ENCODE measurements around the gene RNF13. TPM values are rescaled to one million over a fixed set of nuclear protein-coding genes. Genes with fewer than 3 reads are reported as not detected.
A peak's percentile ranks its signal among the peaks of the same experiment; 100 is the strongest.

Gene RNF13
- total RNA-seq, 3 donors from 2014 or later: 95.0 to 142 (median 114) TPM

DNA sequence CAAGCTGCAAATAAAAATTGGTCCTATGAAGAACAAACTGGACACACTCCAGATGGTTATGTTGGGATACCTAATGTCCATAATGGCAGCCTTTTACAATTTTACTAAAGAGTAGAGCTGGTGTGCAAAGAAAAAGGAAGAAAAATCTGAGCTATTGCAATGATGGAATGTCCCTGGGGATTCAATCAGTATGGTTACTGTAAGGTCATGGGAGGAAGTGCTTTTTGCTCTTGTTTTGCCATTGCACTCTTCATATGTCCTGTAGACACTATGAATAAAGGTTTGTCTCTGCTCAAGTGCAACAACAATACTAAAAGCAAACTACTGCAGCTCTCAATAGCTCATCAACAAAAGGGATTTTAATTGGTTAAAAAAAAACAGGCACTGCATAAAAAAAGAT is 152.3 kb downstream of the RNF13 start:
- intact Hi-C loops (cut with DNase I; ENCODE audit: low total_unique reads): no loop called here
- Histone ChIP-seq H3K27ac (no peak overlapping the region), H3K9me3 (no peaks in the 10 kb centered on the region), H3K27me3 (no peaks in the 10 kb centered on the region), H3K4me3 (no peak overlapping the region), H3K36me3 (no peaks in the 10 kb centered on the region), H3K4me1 (peaks cover 0 to 6% of the 10 kb centered on the region in 2 donors)
- TF ChIP-seq POLR2A (IDR thresholded peaks at IDR 0.05): no peak
- no peak for TF ChIP-seq POLR2AphosphoS5 (IDR thresholded peaks at IDR 0.05)
- TF ChIP-seq, protein P1, sequence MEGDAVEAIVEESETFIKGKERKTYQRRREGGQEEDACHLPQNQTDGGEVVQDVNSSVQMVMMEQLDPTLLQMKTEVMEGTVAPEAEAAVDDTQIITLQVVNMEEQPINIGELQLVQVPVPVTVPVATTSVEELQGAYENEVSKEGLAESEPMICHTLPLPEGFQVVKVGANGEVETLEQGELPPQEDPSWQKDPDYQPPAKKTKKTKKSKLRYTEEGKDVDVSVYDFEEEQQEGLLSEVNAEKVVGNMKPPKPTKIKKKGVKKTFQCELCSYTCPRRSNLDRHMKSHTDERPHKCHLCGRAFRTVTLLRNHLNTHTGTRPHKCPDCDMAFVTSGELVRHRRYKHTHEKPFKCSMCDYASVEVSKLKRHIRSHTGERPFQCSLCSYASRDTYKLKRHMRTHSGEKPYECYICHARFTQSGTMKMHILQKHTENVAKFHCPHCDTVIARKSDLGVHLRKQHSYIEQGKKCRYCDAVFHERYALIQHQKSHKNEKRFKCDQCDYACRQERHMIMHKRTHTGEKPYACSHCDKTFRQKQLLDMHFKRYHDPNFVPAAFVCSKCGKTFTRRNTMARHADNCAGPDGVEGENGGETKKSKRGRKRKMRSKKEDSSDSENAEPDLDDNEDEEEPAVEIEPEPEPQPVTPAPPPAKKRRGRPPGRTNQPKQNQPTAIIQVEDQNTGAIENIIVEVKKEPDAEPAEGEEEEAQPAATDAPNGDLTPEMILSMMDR (IDR thresholded peaks at IDR 0.05): no peak
- no peak for DNase-seq (ENCODE audit: low spot score in 2 of 2)

DNA sequence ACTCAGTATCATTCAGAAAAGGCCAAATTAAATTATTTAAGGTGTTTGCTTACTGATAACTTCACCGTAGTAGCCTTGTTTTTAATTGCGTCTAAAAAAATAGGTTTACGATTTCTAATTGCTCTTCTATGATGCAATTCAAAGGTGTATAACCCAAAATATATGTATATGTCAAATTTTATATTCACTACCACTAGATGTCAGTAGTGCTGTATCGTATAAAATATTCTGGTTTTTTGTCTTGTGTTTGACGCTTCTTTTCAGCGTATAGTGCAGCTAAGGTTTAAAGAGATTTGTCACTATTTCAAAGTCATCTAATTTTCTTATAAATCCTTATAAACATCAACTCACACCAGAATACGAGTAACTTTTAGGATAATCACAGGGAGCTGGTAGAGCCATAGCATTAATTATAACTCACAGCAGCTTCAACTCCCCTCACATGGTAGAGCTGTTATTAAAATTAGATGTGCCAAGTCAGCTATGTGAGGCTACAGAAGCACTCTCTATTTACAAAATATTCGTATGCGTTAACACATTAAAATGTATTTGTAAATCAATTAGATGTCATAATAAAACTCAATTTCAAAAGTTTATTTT is 154.2 kb downstream of the RNF13 start:
- H3K4me3 ChIP-seq: no peak overlapping the region
- no peak for DNase-seq (ENCODE audit: low spot score in 2 of 2)
- H3K36me3 ChIP-seq: no peaks in the 10 kb centered on the region
- intact Hi-C loops (cut with DNase I; ENCODE audit: low total_unique reads): no loop called here
- TF ChIP-seq, protein P1 (IDR thresholded peaks at IDR 0.05): peak in 2 of 3 donors; percentile 60 to 68
- TF ChIP-seq POLR2AphosphoS5 (IDR thresholded peaks at IDR 0.05): no peak
- no peak for TF ChIP-seq POLR2A (IDR thresholded peaks at IDR 0.05)
- no peak overlapping the region for H3K27ac ChIP-seq
- H3K9me3 ChIP-seq: no peaks in the 10 kb centered on the region
- H3K27me3 ChIP-seq: no peaks in the 10 kb centered on the region
- H3K4me1 ChIP-seq: peaks cover 0 to 6% of the 10 kb centered on the region in 2 donors

DNA sequence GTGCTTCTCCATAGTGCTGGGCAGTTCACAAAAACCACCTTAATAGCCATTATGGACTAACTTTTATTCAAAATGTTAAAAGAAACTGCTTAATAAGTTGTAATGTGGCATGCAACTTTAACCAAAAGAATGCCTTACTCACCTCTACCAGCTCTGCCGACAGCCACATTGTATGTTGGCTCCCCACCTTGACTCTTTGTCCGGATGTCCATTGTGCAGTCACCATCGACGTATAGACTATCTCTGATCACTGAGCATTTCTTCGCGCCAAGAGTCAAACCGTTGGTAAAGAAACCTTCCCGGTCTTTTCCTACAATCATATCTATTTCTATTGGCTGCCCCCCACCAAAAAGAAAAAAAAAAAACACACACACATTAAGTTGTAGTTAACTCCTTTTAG is 155.2 kb downstream of the RNF13 start:
- no peaks in the 10 kb centered on the region for H3K27me3 ChIP-seq
- H3K27ac ChIP-seq: no peak overlapping the region
- H3K36me3 ChIP-seq: no peaks in the 10 kb centered on the region
- peaks cover 0 to 6% of the 10 kb centered on the region in 2 donors for H3K4me1 ChIP-seq
- no peak for TF ChIP-seq POLR2AphosphoS5 (IDR thresholded peaks at IDR 0.05)
- H3K4me3 ChIP-seq: no peak overlapping the region
- H3K9me3 ChIP-seq: no peaks in the 10 kb centered on the region
- intact Hi-C loops (cut with DNase I; ENCODE audit: low total_unique reads): no loop called here
- DNase-seq (ENCODE audit: low spot score in 2 of 2): no peak

DNA sequence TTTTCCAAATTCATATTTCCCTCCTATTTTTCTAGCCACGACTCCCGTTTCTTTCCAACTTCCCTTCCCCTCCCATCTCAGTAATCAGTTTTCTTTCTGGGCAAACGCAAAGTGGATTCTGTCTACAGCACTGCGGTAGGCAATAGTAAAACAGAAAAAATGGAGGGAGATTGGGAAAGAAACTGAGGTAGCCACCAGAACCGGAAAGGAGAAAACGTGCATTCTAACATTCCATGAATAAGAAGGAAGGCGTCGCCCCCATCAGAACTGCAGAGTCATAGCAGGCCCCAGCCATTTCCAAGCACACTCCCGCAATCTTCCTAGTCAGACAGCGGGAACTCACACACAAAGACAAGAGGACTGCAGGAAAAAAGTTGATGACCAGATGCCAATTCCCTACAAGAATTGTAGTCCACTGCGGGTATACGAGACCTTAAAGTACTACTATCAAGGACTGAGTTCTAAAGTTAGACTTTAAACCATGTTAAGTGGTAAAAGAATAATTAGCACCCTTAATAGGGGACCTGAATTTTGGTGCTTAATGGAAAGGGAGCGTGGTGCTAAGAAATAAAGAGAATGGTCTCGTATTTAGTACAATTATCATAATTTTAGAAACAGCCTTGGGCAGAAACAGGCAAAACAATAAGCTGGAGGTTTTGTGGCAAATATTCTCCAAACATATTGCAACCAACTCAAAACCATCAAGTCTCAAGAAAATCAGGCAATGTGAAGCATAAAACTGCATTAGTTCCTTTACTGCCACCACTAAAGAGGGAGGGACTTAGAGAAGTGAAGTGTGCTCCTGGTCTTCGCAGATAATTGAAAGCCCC is 156.3 kb downstream of the RNF13 start:
- DNase-seq (ENCODE audit: low spot score in 2 of 2): peak in 1 of 2 donors; percentile 27
- no peak for TF ChIP-seq POLR2A (IDR thresholded peaks at IDR 0.05)
- TF ChIP-seq, protein P1 (IDR thresholded peaks at IDR 0.05): no peak
- TF ChIP-seq POLR2AphosphoS5 (IDR thresholded peaks at IDR 0.05): no peak
- H3K36me3 ChIP-seq: no peaks in the 10 kb centered on the region
- H3K9me3 ChIP-seq: no peaks in the 10 kb centered on the region
- H3K4me3 ChIP-seq: peak overlapping the region; percentile 79 to 95 (median 93)
- intact Hi-C loops (cut with DNase I; ENCODE audit: low total_unique reads): no loop called here
- peaks cover 0 to 6% of the 10 kb centered on the region in 2 donors for H3K4me1 ChIP-seq
- no peaks in the 10 kb centered on the region for H3K27me3 ChIP-seq
- peak overlapping the region; percentile 40 to 90 for H3K27ac ChIP-seq

DNA sequence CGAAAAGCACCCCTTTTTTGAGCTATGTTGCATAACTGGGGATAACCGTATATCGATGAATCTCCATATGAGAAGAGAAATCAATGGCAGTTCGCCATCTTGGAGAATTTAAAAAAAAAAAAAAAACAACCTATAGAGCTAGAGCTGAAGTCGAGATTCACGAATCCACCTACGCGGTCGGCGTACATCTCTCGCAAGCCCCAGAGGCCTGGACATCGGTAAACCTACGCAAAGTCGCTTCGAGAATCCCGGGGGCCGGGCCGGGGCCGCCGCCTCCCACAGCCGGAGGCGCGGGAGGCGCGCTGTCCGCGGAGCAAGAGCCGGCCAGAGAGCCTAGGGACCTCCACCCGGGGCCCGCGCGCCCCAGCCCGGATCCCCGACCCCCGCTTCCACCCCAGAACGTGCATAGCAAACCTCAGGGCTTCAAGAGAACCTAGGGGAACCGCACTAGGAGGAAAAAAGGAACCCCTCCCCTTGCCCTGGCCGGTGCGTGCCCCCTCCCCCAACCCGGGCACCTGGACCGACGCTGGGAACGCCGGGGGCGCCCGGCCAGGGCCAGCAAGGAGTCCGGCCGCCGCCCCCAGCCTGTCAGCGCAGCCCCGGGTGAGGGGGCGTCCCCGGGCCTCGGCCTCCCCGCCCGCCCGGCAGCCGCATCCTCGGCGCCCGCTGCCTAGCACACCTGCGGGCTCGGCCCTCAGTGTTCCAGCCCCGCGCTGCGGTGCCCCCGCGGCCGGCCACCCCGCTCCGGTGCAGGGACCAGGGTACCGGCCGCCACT is 157.1 kb downstream of the RNF13 start:
- H3K9me3 ChIP-seq: no peaks in the 10 kb centered on the region
- H3K27ac ChIP-seq: peak overlapping the region; percentile 90 to 91
- intact Hi-C loops (cut with DNase I; ENCODE audit: low total_unique reads): no loop called here
- peak; percentile 56 to 81 for DNase-seq (ENCODE audit: low spot score in 2 of 2)
- H3K4me1 ChIP-seq: peaks cover 0 to 6% of the 10 kb centered on the region in 2 donors
- peak overlapping the region; percentile 79 to 95 (median 93) for H3K4me3 ChIP-seq
- H3K27me3 ChIP-seq: no peaks in the 10 kb centered on the region
- no peak for TF ChIP-seq POLR2A (IDR thresholded peaks at IDR 0.05)
- TF ChIP-seq POLR2AphosphoS5 (IDR thresholded peaks at IDR 0.05): no peak
- TF ChIP-seq, protein P1 (IDR thresholded peaks at IDR 0.05): no peak
- H3K36me3 ChIP-seq: no peaks in the 10 kb centered on the region

All from breast epithelium (tissue), 4 donors.